SK-N-SH (cell line): ENCODE data around the gene MBTPS1. TPM values are rescaled to one million over a fixed set of nuclear protein-coding genes. Genes with fewer than 3 reads are reported as not detected.

ENCODE experiments used
- CTCF ChIA-PET: fragments of 300-600, 350-600 bp; formaldehyde crosslinking; extraction: SDS; loops from one replicate; lab custom pipeline; 2021; lab: Yijun Ruan, JAX
- POLR2A ChIA-PET: fragments of 350-600 bp; sonication (Branson Sonifier 250); formaldehyde crosslinking; extraction: SDS; loops from one replicate; lab custom pipeline; 2020; ENCODE audit warnings: antibody characterized with exemption, inconsistent platforms; lab: Yijun Ruan, JAX
- DNase-seq: peaks from one replicate; pipeline ENCODE4 v3.0.0; 2012
- H2AFZ ChIP-seq: fragments of 200-600 bp; sonication (generic); 2 replicates; pipeline ENCODE4 v1.8.1; 2016; ENCODE audit warnings: antibody characterized with exemption, mild to moderate bottlenecking, low read depth
- H3F3A ChIP-seq: fragments of 200-600 bp; sonication (generic); replicated peaks from 2 replicates; pipeline ENCODE3; 2016; ENCODE audit warnings: antibody characterized with exemption, mild to moderate bottlenecking; ENCODE audit not compliant: insufficient read depth
- H3K27ac ChIP-seq, 2 experiments: fragments of 200-500 bp in 1 of 2; fragments of 200-600 bp in 1 of 2; sonication (Bioruptor generic) in 1 of 2; sonication (generic), shearing (Covaris generic) in 1 of 2; 2 replicates each; pipeline versions ENCODE4 v1.5.1 to v1.6.1; 2014 to 2016; ENCODE audit warnings: low read depth in 2 of 2, inconsistent platforms in 1 of 2, low read length in 1 of 2, mild to moderate bottlenecking in 1 of 2, mixed read lengths in 1 of 2
- H3K27me3 ChIP-seq: fragments of 200-600 bp; sonication (generic), shearing (Covaris generic); 2 replicates; pipeline ENCODE4 v1.6.1; 2016; ENCODE audit warnings: mixed run types; ENCODE audit not compliant: insufficient read depth
- H3K36me3 ChIP-seq, 2 experiments: fragments of 200-500 bp in 1 of 2; fragments of 200-600 bp in 1 of 2; sonication (Bioruptor generic) in 1 of 2; sonication (generic) in 1 of 2; replicated peaks in 1 of 2; 2 replicates each; pipeline versions ENCODE3 to v1.5.1; 2014 to 2016; ENCODE audit warnings: low read length in 1 of 2, mild to moderate bottlenecking in 1 of 2; ENCODE audit not compliant: insufficient read depth in 2 of 2, control insufficient read depth in 1 of 2
- H3K4me1 ChIP-seq, 2 experiments: fragments of 200-500 bp in 1 of 2; fragments of 200-600 bp in 1 of 2; sonication (Bioruptor generic) in 1 of 2; sonication (generic), shearing (Covaris generic) in 1 of 2; 2 replicates each; pipeline versions ENCODE4 v1.5.1 to v1.6.1; 2014 to 2016; ENCODE audit warnings: low read depth in 1 of 2, low read length in 1 of 2, mixed run types in 1 of 2; ENCODE audit not compliant: insufficient read depth in 2 of 2, control insufficient read depth in 1 of 2
- H3K4me2 ChIP-seq: fragments of 200-600 bp; sonication (generic), shearing (Covaris generic); 2 replicates; pipeline ENCODE4 v1.6.1; 2017; ENCODE audit warnings: mixed run types
- H3K4me3 ChIP-seq, 2 experiments: fragments of 200-500 bp in 1 of 2; fragments of 200-600 bp in 1 of 2; sonication (Bioruptor generic) in 1 of 2; sonication (generic), shearing (Covaris generic) in 1 of 2; 2 replicates each; pipeline versions ENCODE4 v1.5.1 to v1.8.1; 2014 to 2016; ENCODE audit warnings: low read depth in 2 of 2, inconsistent platforms in 1 of 2, low read length in 1 of 2, mild to moderate bottlenecking in 1 of 2, mixed read lengths in 1 of 2, moderate library complexity in 1 of 2
- H3K79me2 ChIP-seq: fragments of 200-600 bp; sonication (generic); 2 replicates; pipeline ENCODE4 v1.8.1; 2017; ENCODE audit warnings: mild to moderate bottlenecking; ENCODE audit not compliant: insufficient read depth
- H3K9ac ChIP-seq: fragments of 200-600 bp; sonication (generic); 2 replicates; pipeline ENCODE4 v1.6.1; 2017; ENCODE audit warnings: mixed run types
- H3K9me2 ChIP-seq: fragments of 200-600 bp; sonication (generic); 2 replicates; pipeline ENCODE4 v1.6.1; 2017; ENCODE audit warnings: mixed run types
- H3K9me3 ChIP-seq: fragments of 200-600 bp; sonication (generic); 2 replicates; pipeline ENCODE4 v1.6.1; 2017; ENCODE audit warnings: mixed run types, mild to moderate bottlenecking, moderate library complexity
- H4K20me1 ChIP-seq: fragments of 200-600 bp; sonication (generic); 2 replicates; pipeline ENCODE4 v1.6.1; 2017; ENCODE audit warnings: mild to moderate bottlenecking, mixed run types; ENCODE audit not compliant: insufficient read depth
- ELF1 ChIP-seq: IDR thresholded peaks from 2 replicates; pipeline ENCODE4 v1.4.0; 2012
- EZH2phosphoT487 ChIP-seq: fragments of 200-600 bp; sonication (generic); IDR thresholded peaks from 2 replicates; pipeline ENCODE4 v1.6.1; 2017; ENCODE audit warnings: low read depth, mixed run types, mild to moderate bottlenecking, antibody characterized with exemption, moderate library complexity, borderline replicate concordance
- FOSL2 ChIP-seq: IDR thresholded peaks from 2 replicates; pipeline ENCODE4 v1.4.0; 2012; ENCODE audit warnings: low read depth, mild to moderate bottlenecking, moderate library complexity, borderline replicate concordance
- FOXJ3 ChIP-seq: sonication (generic); formaldehyde crosslinking; IDR thresholded peaks from 2 replicates; pipeline ENCODE4 v1.5.1; 2020; ENCODE audit warnings: mild to moderate bottlenecking, missing genetic modification reagents
- GATA2 ChIP-seq: sonication (generic); formaldehyde crosslinking; IDR thresholded peaks from 2 replicates; pipeline ENCODE4 v1.5.0; 2020; ENCODE audit warnings: mild to moderate bottlenecking, missing genetic modification reagents
- MEF2A ChIP-seq: IDR thresholded peaks from 2 replicates; pipeline ENCODE4 v1.4.0; 2012; ENCODE audit warnings: low read depth, borderline replicate concordance
- MXI1 ChIP-seq: IDR thresholded peaks from 2 replicates; pipeline ENCODE4 v1.6.1; 2012; ENCODE audit warnings: mild to moderate bottlenecking, low read depth, low read length, improper control_type of control experiment
- NFIC ChIP-seq: IDR thresholded peaks from 2 replicates; pipeline ENCODE4 v1.4.0; 2012; ENCODE audit warnings: borderline replicate concordance
- REST ChIP-seq: IDR thresholded peaks from 2 replicates; pipeline ENCODE4 v1.6.1; 2012; ENCODE audit warnings: mild to moderate bottlenecking, low read depth, low read length, moderate library complexity
- RXRA ChIP-seq: IDR thresholded peaks from 2 replicates; pipeline ENCODE4 v1.4.0; 2012; ENCODE audit warnings: low read depth, mild to moderate bottlenecking, borderline replicate concordance
- SIN3A ChIP-seq: IDR thresholded peaks from 2 replicates; pipeline ENCODE4 v1.6.1; 2012; ENCODE audit warnings: low read depth, mild to moderate bottlenecking, low read length, moderate library complexity, borderline replicate concordance
- SMC3 ChIP-seq: IDR thresholded peaks from 2 replicates; pipeline ENCODE4 v1.6.1; 2012; ENCODE audit warnings: low read depth, low read length, improper control_type of control experiment
- TEAD4 ChIP-seq: IDR thresholded peaks from 2 replicates; pipeline ENCODE4 v1.4.0; 2012; ENCODE audit warnings: mild to moderate bottlenecking, borderline replicate concordance; ENCODE audit not compliant: insufficient read depth
- YY1 ChIP-seq: IDR thresholded peaks from 2 replicates; pipeline ENCODE4 v1.4.0; 2012; ENCODE audit warnings: low read depth, mild to moderate bottlenecking
- WGBS: methylation state at CpG from one replicate; pipeline ENCODE4 v1.1.6; 2017; ENCODE audit warnings: low lambda C conversion rate; 5-methylcytosine and 5-hydroxymethylcytosine counted together
- polyA plus RNA-seq, 3 experiments: library from polyadenylated mRNA; depleted of rRNA; stranded (reverse); fragments of >200 nt; gene quantifications; 2 replicates each; pipeline ENCODE4 v1.2.3, GENCODE V29; 2012
- TF ChIP-seq, protein P1 (sequence below): IDR thresholded peaks from 2 replicates; pipeline ENCODE4; 2012
- TF ChIP-seq, protein P2 (sequence below): IDR thresholded peaks from 2 replicates; pipeline ENCODE4 v1.4.0; 2012; ENCODE audit warnings: low read depth, borderline replicate concordance

MBTPS1 gene
- polyA plus RNA-seq, 1 of the 3 experiments (the other 2 are of a cell fraction): 84.9 TPM

DNA sequence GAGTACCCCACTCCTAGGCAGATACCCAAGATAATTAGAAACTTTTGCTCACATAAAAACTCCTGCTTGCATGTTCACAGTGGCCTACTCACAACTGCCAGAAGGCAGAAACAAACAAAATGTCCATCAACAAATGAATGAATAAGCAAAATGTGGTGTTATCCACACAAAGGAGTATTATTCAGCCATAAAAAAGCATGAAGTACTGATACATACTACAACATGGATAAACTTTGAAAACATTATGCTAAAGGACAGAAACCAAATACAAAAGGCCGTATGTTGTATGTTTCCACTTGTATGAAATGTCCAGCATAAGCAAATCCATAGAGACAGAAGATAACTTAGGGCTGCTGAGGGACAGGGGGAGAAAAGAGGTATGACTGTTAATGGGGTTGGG lies 26.3 kb upstream of the MBTPS1 start:
- H3F3A ChIP-seq: no peaks in the 10 kb centered on the region
- peak overlapping the region; percentile 96; the same call in 1 of the 2 replicates for H3K4me2 ChIP-seq
- H4K20me1 ChIP-seq: peaks cover 14% of the 10 kb centered on the region
- no peaks in the 10 kb centered on the region for H3K9me3 ChIP-seq
- TF ChIP-seq ELF1 (no peak), MEF2A (no peak), REST (no peak), YY1 (no peak), RXRA (no peak)
- TF ChIP-seq, protein P1, sequence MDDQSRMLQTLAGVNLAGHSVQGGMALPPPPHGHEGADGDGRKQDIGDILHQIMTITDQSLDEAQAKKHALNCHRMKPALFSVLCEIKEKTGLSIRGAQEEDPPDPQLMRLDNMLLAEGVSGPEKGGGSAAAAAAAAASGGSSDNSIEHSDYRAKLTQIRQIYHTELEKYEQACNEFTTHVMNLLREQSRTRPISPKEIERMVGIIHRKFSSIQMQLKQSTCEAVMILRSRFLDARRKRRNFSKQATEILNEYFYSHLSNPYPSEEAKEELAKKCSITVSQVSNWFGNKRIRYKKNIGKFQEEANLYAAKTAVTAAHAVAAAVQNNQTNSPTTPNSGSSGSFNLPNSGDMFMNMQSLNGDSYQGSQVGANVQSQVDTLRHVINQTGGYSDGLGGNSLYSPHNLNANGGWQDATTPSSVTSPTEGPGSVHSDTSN: no peak
- H3K27ac ChIP-seq: no peak overlapping the region
- H3K27me3 ChIP-seq: peaks cover 8% of the 10 kb centered on the region; the same call in 1 of the 2 replicates
- H3K4me1 ChIP-seq: peaks cover 0 to 5% of the 10 kb centered on the region in 2 experiments; a peak in 1 of 4 replicates
- ChIA-PET POLR2A (no interaction called here), CTCF (interaction anchor here (1.2 to 2.3 kb wide), 4 partner anchors 11 to 44 kb away, joined by 3 to 6 read pairs (median 5); partner anchors contain the start of gene MBTPS1)
- peaks cover 55% of the 10 kb centered on the region for H3K79me2 ChIP-seq
- no peaks in the 10 kb centered on the region for H3K36me3 ChIP-seq
- no peak overlapping the region for H2AFZ ChIP-seq
- H3K4me3 ChIP-seq: no peak overlapping the region
- H3K9me2 ChIP-seq: no peaks in the 10 kb centered on the region
- DNase-seq: no peak
- H3K9ac ChIP-seq: no peak overlapping the region
- 91% methylated on average over 1 of the region's 1 CpG for WGBS

- Histone ChIP-seq H4K20me1 (peaks cover 18% of the 10 kb centered on the region), H3K4me1 (peaks cover 0 to 5% of the 10 kb centered on the region in 2 experiments; a peak in 1 of 4 replicates), H2AFZ (no peak overlapping the region), H3K9me2 (no peaks in the 10 kb centered on the region), H3K36me3 (no peaks in the 10 kb centered on the region), H3K27ac (no peak overlapping the region), H3K4me2 (no peak overlapping the region), H3K9ac (no peak overlapping the region), H3F3A (no peaks in the 10 kb centered on the region), H3K4me3 (no peak overlapping the region), H3K27me3 (peaks cover 2% of the 10 kb centered on the region; the same call in 1 of the 2 replicates), H3K9me3 (no peaks in the 10 kb centered on the region), H3K79me2 (peaks cover 68% of the 10 kb centered on the region)
- 76% methylated on average over 11 of the region's 13 CpGs for WGBS
- no peak for DNase-seq
- CTCF ChIA-PET: interaction anchor here (1.0 to 2.3 kb wide), 2 partner anchors 34 to 46 kb away, joined by 4 to 6 read pairs; partner anchors contain the start of gene TAF1C
- POLR2A ChIA-PET: no interaction called here
- no peak for TF ChIP-seq MXI1
- TF ChIP-seq GATA2 (CRISPR knock-in tag): no peak
- no peak for TF ChIP-seq FOSL2
- no peak for TF ChIP-seq FOXJ3 (CRISPR knock-in tag)
- no peak for TF ChIP-seq NFIC
- no peak for TF ChIP-seq SMC3
- TF ChIP-seq SIN3A: no peak
- TF ChIP-seq, protein P2, sequence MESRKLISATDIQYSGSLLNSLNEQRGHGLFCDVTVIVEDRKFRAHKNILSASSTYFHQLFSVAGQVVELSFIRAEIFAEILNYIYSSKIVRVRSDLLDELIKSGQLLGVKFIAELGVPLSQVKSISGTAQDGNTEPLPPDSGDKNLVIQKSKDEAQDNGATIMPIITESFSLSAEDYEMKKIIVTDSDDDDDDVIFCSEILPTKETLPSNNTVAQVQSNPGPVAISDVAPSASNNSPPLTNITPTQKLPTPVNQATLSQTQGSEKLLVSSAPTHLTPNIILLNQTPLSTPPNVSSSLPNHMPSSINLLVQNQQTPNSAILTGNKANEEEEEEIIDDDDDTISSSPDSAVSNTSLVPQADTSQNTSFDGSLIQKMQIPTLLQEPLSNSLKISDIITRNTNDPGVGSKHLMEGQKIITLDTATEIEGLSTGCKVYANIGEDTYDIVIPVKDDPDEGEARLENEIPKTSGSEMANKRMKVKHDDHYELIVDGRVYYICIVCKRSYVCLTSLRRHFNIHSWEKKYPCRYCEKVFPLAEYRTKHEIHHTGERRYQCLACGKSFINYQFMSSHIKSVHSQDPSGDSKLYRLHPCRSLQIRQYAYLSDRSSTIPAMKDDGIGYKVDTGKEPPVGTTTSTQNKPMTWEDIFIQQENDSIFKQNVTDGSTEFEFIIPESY: no peak
- TF ChIP-seq EZH2phosphoT487: no peak
- no peak for TF ChIP-seq TEAD4
These were observed 24.5 kb upstream of the MBTPS1 start for GRCh38 chr16:84141143-84141670.
